Measurements from ENCODE around the gene GPC1.

DNA sequence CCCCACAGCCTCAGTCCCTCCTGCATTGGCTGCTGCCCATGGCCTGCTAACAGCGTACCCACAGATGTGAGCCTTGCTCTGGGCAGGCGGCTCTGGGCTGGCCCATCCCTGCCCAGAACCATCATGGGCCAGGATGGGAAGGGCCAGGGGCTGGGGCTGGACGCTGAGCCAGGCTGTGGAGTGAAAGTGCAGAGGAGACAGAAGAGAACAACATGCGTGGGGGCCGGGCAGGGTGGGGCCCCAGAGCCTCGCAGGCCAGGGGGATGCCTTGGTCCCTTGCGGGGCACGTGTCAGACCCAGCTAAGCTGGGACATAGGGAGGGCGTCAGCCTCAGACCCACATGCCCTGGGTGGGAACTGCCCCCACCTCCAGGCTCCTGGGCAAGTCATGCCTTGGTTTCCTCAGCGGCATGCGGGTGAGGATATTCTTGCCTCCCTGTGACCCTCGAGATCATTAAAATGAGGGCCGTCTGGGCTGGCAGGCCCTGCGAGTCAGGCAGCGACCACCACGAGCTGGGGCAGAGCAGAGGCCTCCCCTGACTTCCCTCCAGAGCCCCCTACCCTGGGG is 27.3 kb downstream of the GPC1 start:
- TF ChIP-seq, protein P1, sequence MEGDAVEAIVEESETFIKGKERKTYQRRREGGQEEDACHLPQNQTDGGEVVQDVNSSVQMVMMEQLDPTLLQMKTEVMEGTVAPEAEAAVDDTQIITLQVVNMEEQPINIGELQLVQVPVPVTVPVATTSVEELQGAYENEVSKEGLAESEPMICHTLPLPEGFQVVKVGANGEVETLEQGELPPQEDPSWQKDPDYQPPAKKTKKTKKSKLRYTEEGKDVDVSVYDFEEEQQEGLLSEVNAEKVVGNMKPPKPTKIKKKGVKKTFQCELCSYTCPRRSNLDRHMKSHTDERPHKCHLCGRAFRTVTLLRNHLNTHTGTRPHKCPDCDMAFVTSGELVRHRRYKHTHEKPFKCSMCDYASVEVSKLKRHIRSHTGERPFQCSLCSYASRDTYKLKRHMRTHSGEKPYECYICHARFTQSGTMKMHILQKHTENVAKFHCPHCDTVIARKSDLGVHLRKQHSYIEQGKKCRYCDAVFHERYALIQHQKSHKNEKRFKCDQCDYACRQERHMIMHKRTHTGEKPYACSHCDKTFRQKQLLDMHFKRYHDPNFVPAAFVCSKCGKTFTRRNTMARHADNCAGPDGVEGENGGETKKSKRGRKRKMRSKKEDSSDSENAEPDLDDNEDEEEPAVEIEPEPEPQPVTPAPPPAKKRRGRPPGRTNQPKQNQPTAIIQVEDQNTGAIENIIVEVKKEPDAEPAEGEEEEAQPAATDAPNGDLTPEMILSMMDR (conservative IDR thresholded peaks at IDR 0.05): no peak
- no peak for TF ChIP-seq ZFX (IDR thresholded peaks at IDR 0.05)

Measured in C4-2B (cell line).